Neuronal stem cell (in vitro differentiated cells): ENCODE measurements around the gene RAP1GAP.

Source experiments
- DNase-seq: peaks from one replicate; pipeline ENCODE4 v3.0.0-alpha.2; 2013; ENCODE audit warnings: low spot score
- H2AFZ ChIP-seq: one replicate; pipeline ENCODE4 v1.6.1; 2013; ENCODE audit warnings: mild to moderate bottlenecking, low read length, inconsistent platforms
- H2AK5ac ChIP-seq: 2 replicates; pipeline ENCODE4 v1.6.1; 2013; ENCODE audit warnings: low read depth, mild to moderate bottlenecking, inconsistent platforms, low read length, moderate library complexity, mixed read lengths
- H2BK120ac ChIP-seq: 2 replicates; pipeline ENCODE4 v1.6.1; 2013; ENCODE audit warnings: low read depth, mild to moderate bottlenecking, inconsistent platforms, low read length, moderate library complexity, mixed read lengths
- H2BK12ac ChIP-seq: one replicate; pipeline ENCODE4 v1.6.1; 2013; ENCODE audit warnings: low read length, inconsistent platforms
- H2BK15ac ChIP-seq: 2 replicates; pipeline ENCODE4 v1.6.1; 2013; ENCODE audit warnings: mild to moderate bottlenecking, low read length, inconsistent platforms, mixed read lengths
- H2BK5ac ChIP-seq: one replicate; pipeline ENCODE4 v1.6.1; 2013; ENCODE audit warnings: inconsistent platforms, mild to moderate bottlenecking, low read length, moderate library complexity
- H3K14ac ChIP-seq: one replicate; pipeline ENCODE4 v1.6.1; 2013; ENCODE audit warnings: low read length, inconsistent platforms
- H3K18ac ChIP-seq: 2 replicates; pipeline ENCODE4 v1.6.1; 2013; ENCODE audit warnings: low read length, inconsistent platforms
- H3K23ac ChIP-seq: 2 replicates; pipeline ENCODE4 v1.6.1; 2013; ENCODE audit warnings: low read depth, mild to moderate bottlenecking, mixed read lengths, low read length, inconsistent platforms; ENCODE audit not compliant: poor library complexity
- H3K27ac ChIP-seq: replicated peaks from 3 replicates; pipeline ENCODE4 v1.5.1; 2013; ENCODE audit warnings: low read length, inconsistent platforms
- H3K27me3 ChIP-seq, 3 experiments: 2 replicates each; pipeline ENCODE4 v1.6.1; 2013; ENCODE audit warnings: low read length in 3 of 3, mild to moderate bottlenecking in 2 of 3, inconsistent platforms in 1 of 3, low read depth in 1 of 3, mixed read lengths in 1 of 3, moderate library complexity in 1 of 3; ENCODE audit not compliant: control insufficient read depth in 3 of 3, insufficient read depth in 3 of 3
- H3K36me3 ChIP-seq, 2 donors: replicated peaks in 1 of 2; 2 replicates each; pipeline ENCODE4 v1.6.1; 2013; ENCODE audit warnings: low read length in 2 of 2; ENCODE audit not compliant: control insufficient read depth in 2 of 2, insufficient read depth in 2 of 2
- H3K4ac ChIP-seq: 2 replicates; pipeline ENCODE4 v1.6.1; 2013; ENCODE audit warnings: inconsistent platforms, mild to moderate bottlenecking, low read length, moderate library complexity
- H3K4me1 ChIP-seq, 2 donors: 1 replicate in 1 of 2; 2 replicates in 1 of 2; pipeline ENCODE4 v1.6.1; 2013; ENCODE audit warnings: low read length in 2 of 2, low read depth in 1 of 2; ENCODE audit not compliant: control insufficient read depth in 2 of 2, insufficient read depth in 1 of 2
- H3K4me2 ChIP-seq: one replicate; pipeline ENCODE4 v1.6.1; 2013; ENCODE audit warnings: mild to moderate bottlenecking, low read length, inconsistent platforms; ENCODE audit not compliant: insufficient read depth, poor library complexity, severe bottlenecking
- H3K4me3 ChIP-seq, 2 donors: 2 replicates each; pipeline ENCODE4 v1.5.1; 2013; ENCODE audit warnings: low read length in 2 of 2, mild to moderate bottlenecking in 2 of 2, inconsistent platforms in 1 of 2, moderate library complexity in 1 of 2
- H3K79me1 ChIP-seq: one replicate; pipeline ENCODE4 v1.6.1; 2013; ENCODE audit warnings: low read depth, mild to moderate bottlenecking, inconsistent platforms, low read length, moderate library complexity
- H3K9ac ChIP-seq: one replicate; pipeline ENCODE4 v1.6.1; 2013; ENCODE audit warnings: mild to moderate bottlenecking, low read depth, low read length, inconsistent platforms; ENCODE audit not compliant: poor library complexity
- H3K9me3 ChIP-seq, 2 donors: replicated peaks in 1 of 2; 2 replicates each; pipeline versions ENCODE3 to v1.6.1; 2013; ENCODE audit warnings: low read length in 2 of 2, mild to moderate bottlenecking in 2 of 2, inconsistent platforms in 1 of 2, low read depth in 1 of 2, mixed read lengths in 1 of 2, moderate library complexity in 1 of 2; ENCODE audit not compliant: control insufficient read depth in 2 of 2, insufficient read depth in 1 of 2
- H4K8ac ChIP-seq: one replicate; pipeline ENCODE4 v1.6.1; 2013; ENCODE audit warnings: low read depth, mild to moderate bottlenecking, inconsistent platforms, low read length, moderate library complexity
- H4K91ac ChIP-seq: one replicate; pipeline ENCODE4 v1.6.1; 2013; ENCODE audit warnings: low read length, low read depth, mild to moderate bottlenecking, inconsistent platforms; ENCODE audit not compliant: poor library complexity
- WGBS, 2 donors: extraction: QIAGEN DNeasy Blood & Tissue Kit; methylation state at CpG; one replicate each; pipeline ENCODE4 v1.1.7; 2013; ENCODE audit warnings: missing lambda C conversion rate in 2 of 2, mixed read lengths in 1 of 2; ENCODE audit not compliant: insufficient read length in 2 of 2, insufficient replicate concordance in 1 of 2; ENCODE audit errors: extremely low coverage in 2 of 2; 5-methylcytosine and 5-hydroxymethylcytosine counted together

The RAP1GAP gene

GRCh38 chr1:21560916-21561638, 108.1 kb downstream of the RAP1GAP start:
- Histone ChIP-seq H3K4me1 (peaks cover 0 to 5% of the 10 kb centered on the region in 2 donors), H2BK5ac (peak overlapping the region; percentile 20), H2BK120ac (no peak overlapping the region), H4K8ac (no peak overlapping the region), H3K4me2 (no peak overlapping the region), H2AFZ (no peak overlapping the region), H3K9ac (no peak overlapping the region), H2BK12ac (no peak overlapping the region), H3K18ac (no peak overlapping the region), H3K36me3 (peaks cover 0 to 17% of the 10 kb centered on the region in 2 donors), H2BK15ac (no peak overlapping the region), H4K91ac (no peak overlapping the region), H3K14ac (peak overlapping the region; percentile 25), H3K4me3 (no peak overlapping the region), H3K79me1 (peaks cover 8% of the 10 kb centered on the region), H3K27me3 (no peaks in the 10 kb centered on the region), H3K23ac (no peak overlapping the region), H2AK5ac (no peak overlapping the region), H3K9me3 (no peaks in the 10 kb centered on the region), H3K27ac (no peak overlapping the region), H3K4ac (no peak overlapping the region)
- WGBS, 2 donors, result no CpG with 5 or more reads among the region's 12 CpGs
- DNase-seq, result no peak

- no peak overlapping the region for H3K14ac ChIP-seq
- no peak overlapping the region for H2BK15ac ChIP-seq
- H4K91ac ChIP-seq, result no peak overlapping the region
- no peaks in the 10 kb centered on the region for H3K9me3 ChIP-seq
- no peak overlapping the region for H3K27ac ChIP-seq
- H3K4ac ChIP-seq, result no peak overlapping the region
- H2AFZ ChIP-seq, result no peak overlapping the region
- H3K79me1 ChIP-seq, result peaks cover 6% of the 10 kb centered on the region
- H3K4me2 ChIP-seq, result no peak overlapping the region
- no peak overlapping the region for H2AK5ac ChIP-seq
- WGBS, 2 donors, result no CpG with 5 or more reads among the region's 5 CpGs
- H3K27me3 ChIP-seq, result no peaks in the 10 kb centered on the region
- no peak overlapping the region for H3K23ac ChIP-seq
- H3K4me1 ChIP-seq, result no peaks in the 10 kb centered on the region
- H3K18ac ChIP-seq, result no peak overlapping the region
- no peak overlapping the region for H3K4me3 ChIP-seq
- H2BK120ac ChIP-seq, result no peak overlapping the region
- H3K9ac ChIP-seq, result no peak overlapping the region
- H3K36me3 ChIP-seq, result peaks cover 0 to 15% of the 10 kb centered on the region in 2 donors
- H4K8ac ChIP-seq, result no peak overlapping the region
- no peak overlapping the region for H2BK5ac ChIP-seq
- no peak overlapping the region for H2BK12ac ChIP-seq
- DNase-seq, result no peak
These were observed 109.2 kb downstream of the RAP1GAP start for GRCh38 chr1:21559788-21560567.

GRCh38 chr1:21553116-21553926, 115.8 kb downstream of the RAP1GAP start:
- H3K36me3 ChIP-seq, result peaks cover 0 to 9% of the 10 kb centered on the region in 2 donors
- peaks cover 2% of the 10 kb centered on the region for H3K79me1 ChIP-seq
- H2AK5ac ChIP-seq, result no peak overlapping the region
- H3K4me3 ChIP-seq, result no peak overlapping the region
- H3K4me1 ChIP-seq, result peaks cover 0 to 5% of the 10 kb centered on the region in 2 donors
- H3K27me3 ChIP-seq, result no peaks in the 10 kb centered on the region
- no peak overlapping the region for H3K9ac ChIP-seq
- H2BK15ac ChIP-seq, result no peak overlapping the region
- H2BK12ac ChIP-seq, result no peak overlapping the region
- no peak overlapping the region for H4K8ac ChIP-seq
- no peak overlapping the region for H3K14ac ChIP-seq
- H3K27ac ChIP-seq, result no peak overlapping the region
- no peak overlapping the region for H2BK120ac ChIP-seq
- H2BK5ac ChIP-seq, result no peak overlapping the region
- H3K4me2 ChIP-seq, result no peak overlapping the region
- H3K9me3 ChIP-seq, result no peaks in the 10 kb centered on the region
- no peak overlapping the region for H3K23ac ChIP-seq
- H3K4ac ChIP-seq, result no peak overlapping the region
- peak overlapping the region; percentile 51 for H2AFZ ChIP-seq
- H3K18ac ChIP-seq, result no peak overlapping the region
- H4K91ac ChIP-seq, result no peak overlapping the region
- no peak for DNase-seq
- no CpG with 5 or more reads among the region's 8 CpGs for WGBS, 2 donors
